GM18858 (cell line): Measurements from ENCODE around the gene WSCD2.

Source experiments
- ATAC-seq: cut with Tn5 transposase; IDR thresholded peaks from one replicate; pipeline ENCODE4 v1.9.1; 2021; ENCODE audit not compliant: unreplicated experiment

The WSCD2 gene

DNA sequence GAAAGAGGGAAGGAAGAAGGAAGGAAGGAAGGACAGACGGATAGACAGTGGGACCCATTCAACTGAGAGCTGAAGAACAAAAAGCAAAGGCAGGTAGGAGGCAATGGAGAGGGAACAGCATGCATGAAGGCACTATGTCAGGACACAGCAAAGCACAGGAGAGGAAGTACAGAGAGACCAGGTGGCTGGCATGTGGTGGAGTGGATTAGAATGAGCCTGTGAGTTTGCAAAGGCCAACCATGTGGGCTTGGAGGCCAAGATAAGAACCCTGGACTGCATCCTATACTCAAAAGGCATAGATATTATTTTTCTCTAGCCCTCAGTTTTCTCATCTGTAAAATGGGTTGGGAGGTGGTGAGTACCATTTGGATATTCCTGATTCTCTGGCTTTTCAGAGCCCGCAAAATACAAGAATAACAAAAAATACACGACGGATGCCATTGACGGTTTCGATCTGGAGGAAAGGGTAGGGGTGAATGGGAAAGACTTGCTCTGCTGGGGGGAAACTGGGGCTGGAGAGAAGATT lies 102.9 kb downstream of the WSCD2 start:
- ATAC-seq, result no peak

DNA sequence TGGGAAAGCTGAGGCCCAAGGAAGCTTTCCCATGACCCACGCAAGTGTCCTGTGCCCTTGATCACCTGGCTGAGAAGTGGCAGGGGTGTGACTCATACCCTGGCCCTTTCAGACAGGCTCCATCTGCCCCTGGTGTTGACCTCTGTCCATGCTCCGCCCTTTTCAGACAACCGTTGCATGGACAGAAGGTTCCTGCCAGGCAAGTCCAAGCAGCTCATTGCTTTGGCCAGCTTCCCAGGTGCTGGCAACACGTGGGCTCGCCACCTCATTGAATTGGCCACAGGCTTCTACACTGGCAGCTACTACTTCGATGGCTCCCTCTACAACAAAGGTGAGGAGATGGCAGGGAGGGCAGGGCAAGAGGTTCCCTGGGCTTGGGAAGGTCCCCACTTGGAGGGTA lies 103.5 kb downstream of the WSCD2 start:
- no peak for ATAC-seq

DNA sequence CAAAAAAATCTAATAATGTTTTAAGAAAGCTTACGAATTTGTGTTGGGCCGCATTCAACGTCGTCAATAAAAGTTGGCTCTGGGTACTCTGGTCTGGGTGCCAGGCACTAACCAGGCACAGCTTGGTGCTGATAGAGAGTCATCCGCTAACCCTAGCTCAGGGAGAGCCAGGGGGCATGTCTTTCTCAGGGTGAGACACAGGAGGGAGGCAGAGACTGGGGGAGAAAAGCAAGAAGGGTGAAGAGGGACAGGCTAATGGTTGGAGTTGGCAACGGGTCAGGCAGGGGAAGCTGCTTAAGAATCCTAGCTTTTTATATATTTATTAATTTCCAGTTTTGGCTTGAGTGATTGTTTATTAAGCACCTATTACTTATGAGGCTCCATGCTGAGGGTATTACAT lies 105.1 kb downstream of the WSCD2 start:
- no peak for ATAC-seq

DNA sequence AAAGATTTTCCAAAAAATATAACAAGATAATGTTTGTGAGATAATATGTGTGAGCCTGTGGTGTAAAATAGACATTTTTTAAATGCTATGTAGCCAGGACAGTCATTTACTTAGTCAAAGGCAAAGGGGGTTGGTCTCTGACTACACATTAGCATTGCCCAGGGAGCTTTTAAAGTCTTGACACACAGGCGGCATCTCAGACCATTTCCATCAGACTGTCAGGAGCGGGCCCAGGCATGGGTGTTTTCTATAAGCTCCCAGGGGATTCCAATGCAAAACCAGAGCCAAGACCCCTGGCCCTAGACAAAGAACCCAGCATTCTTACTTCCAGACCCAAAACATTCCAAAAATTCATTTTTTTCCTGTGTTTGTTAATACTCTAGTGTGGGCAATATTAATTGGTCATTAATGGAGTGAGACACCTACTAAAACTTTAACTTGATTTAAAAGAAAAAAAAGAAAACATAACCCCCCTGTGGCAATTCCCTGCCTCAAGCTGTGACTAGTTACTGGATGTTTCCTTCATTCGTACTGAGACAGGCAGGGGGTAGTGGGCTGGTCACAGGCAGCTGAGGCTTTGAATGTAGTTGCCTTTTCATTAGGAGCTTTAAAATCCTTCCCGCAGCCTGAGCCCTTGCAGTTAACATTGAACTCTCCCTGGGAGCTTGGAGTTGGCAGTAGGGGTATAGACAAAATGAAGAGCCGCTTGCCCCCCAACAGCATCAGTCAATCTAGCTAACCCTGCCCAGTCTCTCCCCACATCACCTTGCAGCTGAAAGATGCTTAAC lies 106.3 kb downstream of the WSCD2 start:
- ATAC-seq, result no peak

DNA sequence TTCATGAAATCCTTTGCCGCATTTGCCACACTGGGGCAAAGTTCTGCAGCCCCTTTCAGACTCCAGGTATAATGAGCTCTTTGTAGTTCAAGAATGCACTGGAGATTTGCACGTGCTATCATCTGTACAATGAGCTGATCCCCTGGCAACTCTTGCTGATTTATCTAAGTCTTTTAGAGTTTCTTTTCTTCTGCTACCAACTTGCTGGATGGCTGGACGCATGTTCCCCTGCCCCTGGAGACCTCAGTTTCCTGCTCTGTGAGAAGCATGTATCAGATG lies 106.8 kb downstream of the WSCD2 start:
- ATAC-seq, result no peak

DNA sequence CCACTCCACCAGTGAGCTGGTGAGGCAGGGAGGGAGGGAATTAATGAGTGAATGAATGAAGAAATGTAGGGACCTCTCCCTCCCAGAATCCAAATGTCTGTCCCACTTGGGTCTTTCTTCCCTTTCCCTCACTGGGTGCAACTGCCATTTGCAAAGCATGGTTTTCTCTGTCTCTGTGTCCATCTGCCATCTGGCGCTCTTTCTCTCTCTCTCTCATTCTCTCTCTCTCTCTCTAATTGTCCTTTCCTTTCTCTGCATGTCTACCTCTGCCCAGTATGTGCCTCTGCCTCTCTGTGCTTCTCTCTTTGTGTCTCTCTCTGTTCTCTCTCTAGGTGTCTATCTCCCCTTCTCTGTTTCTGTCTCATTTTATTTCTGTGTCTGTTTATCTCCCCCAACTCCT lies 107.3 kb downstream of the WSCD2 start:
- no peak for ATAC-seq

GRCh38 chr12:108237272-108237671 lies 108.2 kb downstream of the WSCD2 start:
- ATAC-seq, result no peak

DNA sequence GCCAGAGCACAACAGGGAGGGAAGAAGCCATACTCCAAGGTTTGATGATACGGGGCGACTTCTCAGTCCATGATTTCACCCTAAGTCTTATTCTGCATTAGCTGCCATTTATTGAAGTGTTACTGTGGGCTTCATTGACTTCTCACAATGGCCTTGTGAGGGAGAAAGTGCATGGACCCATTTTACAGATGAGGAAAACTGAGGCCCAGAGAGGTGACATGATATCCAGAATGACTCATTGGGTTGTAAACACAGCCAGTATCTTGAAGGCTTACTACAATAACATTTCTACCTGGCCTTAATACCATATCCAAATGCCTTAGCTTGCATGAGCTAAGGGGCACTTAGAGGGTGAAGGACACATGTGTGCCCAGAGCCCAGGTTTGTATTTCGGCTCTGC lies 109.4 kb downstream of the WSCD2 start:
- ATAC-seq, result no peak

GRCh38 chr12:108239378-108239777 lies 110.3 kb downstream of the WSCD2 start:
- ATAC-seq, result no peak

DNA sequence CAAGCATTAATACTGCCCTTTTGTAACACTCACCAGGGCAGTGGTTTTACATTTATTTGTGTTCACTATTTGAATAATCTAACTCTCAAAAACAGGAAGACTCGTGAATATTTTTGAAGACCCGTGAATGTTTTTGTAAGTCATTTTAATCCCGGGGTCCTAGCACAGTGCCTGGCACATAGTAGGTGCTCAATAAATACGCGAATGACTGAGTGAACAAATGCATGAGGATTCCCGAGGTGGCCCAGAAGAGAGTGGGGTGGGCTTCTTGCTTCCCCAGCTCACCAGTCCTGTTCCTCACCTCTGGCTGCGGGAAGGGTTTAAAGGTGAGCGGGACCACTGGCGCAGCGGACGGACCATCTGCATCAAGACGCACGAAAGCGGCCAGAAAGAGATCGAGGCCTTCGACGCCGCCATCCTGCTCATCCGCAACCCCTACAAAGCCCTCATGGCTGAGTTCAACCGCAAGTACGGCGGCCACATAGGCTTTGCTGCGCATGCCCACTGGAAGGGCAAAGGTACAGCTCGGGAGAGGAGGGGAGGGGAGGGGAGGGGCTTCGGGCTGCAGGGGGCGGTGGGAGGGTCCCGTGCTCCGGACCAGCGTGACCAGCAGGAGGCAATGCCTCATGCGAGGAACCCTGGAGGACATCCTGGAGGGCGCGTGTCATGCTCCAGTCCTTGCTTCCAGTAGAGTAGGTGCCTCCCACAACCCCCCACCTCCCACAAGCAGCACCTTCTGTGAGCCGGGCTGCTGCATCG lies 111.1 kb downstream of the WSCD2 start:
- no peak for ATAC-seq

- ATAC-seq, result no peak
Observed at GRCh38 chr12:108240928-108241327, 111.8 kb downstream of the WSCD2 start.

- no peak for ATAC-seq
Observed at GRCh38 chr12:108241986-108242703, 113.1 kb downstream of the WSCD2 start.

DNA sequence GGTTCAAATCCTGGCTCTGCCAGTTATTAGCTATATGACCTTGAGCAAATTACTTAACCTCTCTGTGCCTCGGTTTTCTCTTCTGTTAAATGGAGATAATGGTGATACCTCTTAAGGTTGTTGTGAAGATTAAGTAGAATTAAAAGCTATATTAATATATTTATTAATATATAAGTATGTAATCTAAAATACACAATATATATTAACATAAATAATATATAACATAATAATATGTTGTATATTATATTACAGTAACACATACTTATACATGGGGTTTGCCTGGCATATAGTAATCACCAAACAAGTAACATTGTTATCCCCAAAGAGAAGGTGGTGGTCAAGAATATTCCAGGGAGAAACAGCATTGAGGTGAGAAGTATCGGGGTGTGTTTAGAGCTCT lies 118.0 kb downstream of the WSCD2 start:
- no peak for ATAC-seq

DNA sequence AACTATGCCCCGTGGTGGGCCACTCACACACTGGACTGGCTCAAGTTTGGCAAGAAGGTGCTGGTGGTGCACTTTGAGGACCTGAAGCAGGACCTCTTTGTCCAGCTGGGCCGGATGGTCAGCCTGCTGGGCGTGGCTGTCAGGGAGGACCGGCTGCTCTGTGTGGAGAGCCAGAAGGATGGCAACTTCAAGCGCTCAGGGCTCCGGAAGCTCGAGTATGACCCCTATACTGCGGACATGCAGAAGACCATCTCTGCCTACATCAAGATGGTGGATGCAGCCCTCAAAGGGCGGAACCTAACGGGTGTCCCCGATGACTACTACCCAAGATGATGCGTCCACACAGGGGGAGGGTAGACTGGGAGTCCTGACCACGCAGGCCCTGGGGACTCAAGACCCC lies 118.9 kb downstream of the WSCD2 start:
- ATAC-seq, result no peak

DNA sequence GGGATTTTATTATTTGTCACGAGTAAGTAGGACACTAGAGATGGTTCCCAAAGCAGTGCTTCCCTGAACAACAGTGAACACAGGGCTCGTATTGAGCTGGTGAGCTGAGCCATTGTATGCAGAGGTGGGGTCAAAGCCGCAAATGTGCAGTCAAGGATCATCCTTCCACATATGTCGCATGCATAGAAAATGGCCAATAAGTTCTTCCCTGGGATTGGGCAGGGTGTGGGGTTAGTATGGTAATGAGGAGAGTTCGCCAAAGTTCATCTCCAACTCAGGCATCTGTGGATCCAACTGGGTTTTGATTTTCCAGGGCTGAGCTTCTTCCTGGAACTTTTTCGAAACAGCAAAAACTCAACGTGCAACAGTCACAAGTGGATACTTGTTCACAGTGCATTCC lies 123.4 kb downstream of the WSCD2 start:
- no peak for ATAC-seq

- ATAC-seq, result no peak
Observed at GRCh38 chr12:108253540-108253939, 124.5 kb downstream of the WSCD2 start.

DNA sequence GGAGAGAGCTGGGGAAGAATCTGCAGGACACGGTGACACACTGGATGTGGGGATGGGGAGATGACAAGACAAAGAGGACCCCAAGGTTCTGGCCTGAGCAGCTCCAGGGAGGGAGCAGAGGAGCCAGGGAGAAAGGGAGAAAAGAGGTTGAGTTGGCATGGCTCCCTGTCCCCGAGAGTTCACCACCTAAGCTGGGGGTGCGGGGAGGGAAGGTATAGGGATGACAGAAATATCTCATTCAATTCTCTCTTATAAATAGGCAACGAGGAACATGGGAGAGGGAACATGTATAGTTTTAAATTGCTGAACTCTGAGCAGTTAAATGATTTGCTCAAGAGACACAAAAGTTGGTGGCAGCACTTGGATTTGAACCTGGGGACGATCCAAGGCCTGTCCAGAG lies 124.9 kb downstream of the WSCD2 start:
- ATAC-seq, result no peak

DNA sequence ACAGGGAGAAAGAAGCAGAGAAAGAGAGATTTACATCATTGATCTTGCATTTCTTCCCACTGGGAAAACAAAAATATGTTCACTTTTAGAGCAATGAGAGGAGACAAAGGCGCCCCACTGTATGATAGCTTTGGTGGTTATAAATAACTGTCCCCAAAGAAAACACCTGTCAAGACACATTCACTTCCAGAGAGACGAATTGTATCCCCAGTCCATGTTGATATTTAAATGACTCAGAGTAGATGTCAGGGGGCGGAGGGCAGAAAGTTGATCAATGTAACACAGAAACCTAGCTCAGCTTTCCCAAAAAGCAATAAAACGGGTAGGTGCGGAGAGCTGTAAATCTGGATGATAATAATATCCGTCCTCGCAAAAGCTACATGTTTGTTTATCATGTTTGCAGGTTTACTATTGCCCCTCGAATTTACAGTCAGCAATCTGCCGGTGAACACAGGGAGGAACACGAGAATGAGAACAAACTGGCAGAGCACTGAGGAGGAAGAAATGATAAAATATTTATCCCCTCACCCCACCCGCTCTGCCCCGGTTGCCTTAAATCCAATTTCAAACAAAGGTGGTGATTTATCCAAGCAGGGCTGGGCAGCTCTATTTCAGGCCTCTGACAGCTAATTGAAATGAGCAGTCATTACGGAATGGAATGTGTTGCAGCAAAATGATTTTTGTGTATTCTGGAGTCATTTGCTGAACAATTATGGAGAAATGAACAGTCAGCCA lies 125.6 kb downstream of the WSCD2 start:
- no peak for ATAC-seq

DNA sequence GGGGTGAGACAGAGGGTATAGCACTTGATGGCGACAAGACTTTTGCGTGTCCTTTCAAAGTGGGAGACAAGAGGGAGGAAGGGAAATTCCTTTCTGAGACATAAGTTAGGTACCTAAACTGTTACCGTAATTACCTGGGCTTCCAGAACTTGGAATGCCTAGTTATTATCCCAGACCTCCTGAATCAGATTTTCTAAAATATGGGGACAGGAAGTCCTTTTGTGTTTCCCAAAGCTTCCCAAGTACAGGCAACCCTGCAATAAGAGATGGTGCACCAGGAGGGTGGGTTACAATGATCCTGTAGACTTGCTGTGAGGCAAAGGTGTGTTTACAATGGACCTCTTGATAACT lies 126.1 kb downstream of the WSCD2 start:
- ATAC-seq, result no peak

DNA sequence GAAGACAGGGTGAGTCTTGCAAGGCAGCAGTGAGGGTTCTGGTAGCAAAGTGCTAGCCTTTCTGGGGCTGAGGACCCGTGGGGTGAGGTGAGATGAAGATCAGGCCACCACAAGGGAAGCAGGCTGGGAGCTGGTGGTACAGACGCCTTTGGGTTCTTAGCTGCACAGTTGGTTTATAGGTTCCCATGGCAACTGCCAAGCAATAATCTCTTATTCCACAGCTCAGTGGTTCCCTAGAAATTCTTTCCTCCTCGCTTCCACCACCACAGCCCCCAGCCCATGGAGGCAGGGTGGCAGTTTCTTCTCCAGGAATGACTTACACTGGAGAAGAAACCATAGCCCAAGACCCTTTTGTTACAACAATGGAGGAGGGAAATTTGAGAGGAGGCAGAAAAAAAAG lies 127.9 kb downstream of the WSCD2 start:
- no peak for ATAC-seq

GRCh38 chr12:108257610-108258106 lies 128.6 kb downstream of the WSCD2 start:
- ATAC-seq, result no peak
